Testis (tissue), 3 donors: ENCODE measurements around the gene LPP. TPM values are rescaled to one million over a fixed set of nuclear protein-coding genes. Genes with fewer than 3 reads are reported as not detected.
A peak's percentile ranks its signal among the peaks of the same experiment; 100 is the strongest.

Experiments used
- DNase-seq: peaks from one replicate; pipeline ENCODE4 v3.0.0-alpha.2; 2019
- H3K27ac ChIP-seq, 2 donors: fragments of 200-600 bp; sonication (generic); one replicate each; pipeline ENCODE4 v1.5.1; 2019
- H3K27me3 ChIP-seq: fragments of 200-600 bp; sonication (generic); one replicate; pipeline ENCODE4 v1.5.1; 2019
- H3K36me3 ChIP-seq: fragments of 200-600 bp; sonication (generic); one replicate; pipeline ENCODE4 v1.5.1; 2017; ENCODE audit warnings: low read depth; ENCODE audit errors: missing control alignments
- H3K4me1 ChIP-seq: fragments of 200-600 bp; sonication (generic); one replicate; pipeline ENCODE4 v1.5.1; 2019
- H3K4me3 ChIP-seq, 2 donors: fragments of 200-600 bp; sonication (generic); one replicate each; pipeline ENCODE4 v1.5.1; 2017 to 2019
- H3K9me3 ChIP-seq: fragments of 200-600 bp; sonication (generic); one replicate; pipeline ENCODE4 v1.5.1; 2017
- CTCF ChIP-seq, 3 experiments: fragments of 450-650 bp in 2 of 3; fragments of 200-600 bp in 1 of 3; sonication (generic) in 1 of 3; IDR thresholded peaks; one replicate each; pipeline ENCODE4 v1.5.1; 2016 to 2019; ENCODE audit warnings: antibody characterized with exemption in 3 of 3, mild to moderate bottlenecking in 2 of 3, moderate library complexity in 1 of 3
- POLR2A ChIP-seq: fragments of 450-650 bp; IDR thresholded peaks from one replicate; pipeline ENCODE4 v1.6.1; 2017; ENCODE audit warnings: antibody characterized with exemption, mild to moderate bottlenecking, moderate library complexity
- WGBS, 2 donors: methylation state at CpG; one replicate each; pipeline ENCODE4 v1.1.5; 2018; 5-methylcytosine and 5-hydroxymethylcytosine counted together
- intact Hi-C: fragments of 100-400 bp; cut with DNase I; formaldehyde crosslinking; loops from one replicate; pipeline ENCODE4 v1.15.1; 2023; ENCODE audit warnings: low total_unique reads
- polyA plus RNA-seq: library from polyadenylated mRNA; stranded (reverse); fragments of 350-450 nt; fragmentation: Illumina TruSeq; extraction: RNeasy Lipid Tissue Mini Kit (QIAGEN cat#74804); gene quantifications from one replicate; pipeline ENCODE4 v1.2.3, GENCODE V29; 2014; ENCODE audit warnings: low read depth, low replicate concordance; ENCODE audit not compliant: insufficient read depth
- total RNA-seq, 2 donors: library from RNA; depleted of rRNA; stranded (reverse); fragments of >200 nt; gene quantifications; one replicate each; pipeline ENCODE4 v1.2.3, GENCODE V29; 2016

LPP gene
- total and polyA plus RNA-seq, 3 donors from 2014 or later = 89.9 to 135 (median 132) TPM

- Histone ChIP-seq H3K4me3 (no peak overlapping the region), H3K27me3 (no peaks in the 10 kb centered on the region), H3K27ac (no peak overlapping the region), H3K4me1 (no peaks in the 10 kb centered on the region), H3K36me3 (no peaks in the 10 kb centered on the region), H3K9me3 (no peaks in the 10 kb centered on the region)
- 76 to 80% methylated on average over 6 of the region's 6 CpGs for WGBS, 2 donors
- TF ChIP-seq CTCF (IDR thresholded peaks at IDR 0.05) (no peak), POLR2A (no peak)
- intact Hi-C loops = no loop called here
- DNase-seq = no peak
Observed at GRCh38 chr3:188309437-188310269, 155.7 kb downstream of the LPP start.

GRCh38 chr3:188310270-188310710 lies 156.3 kb downstream of the LPP start:
- H3K9me3 ChIP-seq = no peaks in the 10 kb centered on the region
- intact Hi-C loops = no loop called here
- WGBS, 2 donors = 96 to 100% methylated on average over 2 of the region's 2 CpGs
- H3K27ac ChIP-seq = no peak overlapping the region
- no peaks in the 10 kb centered on the region for H3K4me1 ChIP-seq
- no peaks in the 10 kb centered on the region for H3K36me3 ChIP-seq
- TF ChIP-seq POLR2A (no peak), CTCF (IDR thresholded peaks at IDR 0.05) (no peak)
- DNase-seq = no peak
- H3K4me3 ChIP-seq = no peak overlapping the region
- H3K27me3 ChIP-seq = no peaks in the 10 kb centered on the region

- Histone ChIP-seq H3K4me3 (no peak overlapping the region), H3K9me3 (no peaks in the 10 kb centered on the region), H3K27ac (peak overlapping the region in 1 of 2 donors; percentile 37), H3K4me1 (peaks cover 23% of the 10 kb centered on the region), H3K36me3 (no peaks in the 10 kb centered on the region), H3K27me3 (no peaks in the 10 kb centered on the region)
- TF ChIP-seq CTCF (IDR thresholded peaks at IDR 0.05) = no peak
- TF ChIP-seq POLR2A = no peak
- intact Hi-C loops = no loop called here
- no peak for DNase-seq
- WGBS, 2 donors = 48 to 49% methylated on average over 2 of the region's 2 CpGs
Observed at GRCh38 chr3:188315553-188315952, 161.6 kb downstream of the LPP start.

GRCh38 chr3:188316021-188316722 lies 162.2 kb downstream of the LPP start:
- WGBS, 2 donors = 72 to 79% methylated on average over 6 of the region's 6 CpGs
- DNase-seq = peak; percentile 55
- Histone ChIP-seq H3K27ac (peak overlapping the region; percentile 14 to 37), H3K27me3 (no peaks in the 10 kb centered on the region), H3K9me3 (no peaks in the 10 kb centered on the region), H3K36me3 (no peaks in the 10 kb centered on the region), H3K4me1 (peaks cover 30% of the 10 kb centered on the region), H3K4me3 (no peak overlapping the region)
- intact Hi-C loops = no loop called here
- TF ChIP-seq POLR2A (no peak), CTCF (IDR thresholded peaks at IDR 0.05) (no peak)
